Measurements from ENCODE around the gene CYP2R1. TPM values are rescaled to one million over a fixed set of nuclear protein-coding genes. Genes with fewer than 3 reads are reported as not detected.

The CYP2R1 gene
- total and polyA plus RNA-seq, 10 of the 15 experiments (the other 5 are each of a cell fraction or from before 2014, with no cell fraction given): 0.52 to 10.3 (median 6.3) TPM

GRCh38 chr11:14906993-14907392, 15.0 kb upstream of the CYP2R1 start:
- H3K9me3 ChIP-seq (replicated peaks; ENCODE audit: control insufficient read depth, insufficient read depth, low read length): no peaks in the 10 kb centered on the region
- DNase-seq (ENCODE audit: low read depth, low spot score) (no peak), ATAC-seq (no peak), FAIRE-seq (no peak)
- TF ChIP-seq CHD2 (IDR thresholded peaks at IDR 0.05; ENCODE audit: borderline replicate concordance, low read depth, low read length): no peak
- no peak for TF ChIP-seq SREBF1 (IDR thresholded peaks at IDR 0.05; ENCODE audit: low read length)
- TF ChIP-seq ZNF687 (IDR thresholded peaks at IDR 0.05): no peak
- no peak for TF ChIP-seq HCFC1 (IDR thresholded peaks at IDR 0.05; ENCODE audit: low read length)
- no peak for TF ChIP-seq ESRRA (IDR thresholded peaks at IDR 0.05; ENCODE audit: low read length)
- TF ChIP-seq E4F1 (IDR thresholded peaks at IDR 0.05; ENCODE audit: borderline replicate concordance, partially characterized antibody): no peak
- TF ChIP-seq NFYA (IDR thresholded peaks at IDR 0.05; ENCODE audit: borderline replicate concordance, low read depth, low read length): no peak
- no peak for TF ChIP-seq HDAC6 (IDR thresholded peaks at IDR 0.05; ENCODE audit: unreplicated experiment)
- TF ChIP-seq TARDBP (IDR thresholded peaks at IDR 0.05; ENCODE audit: borderline replicate concordance): no peak
- TF ChIP-seq MAX (IDR thresholded peaks at IDR 0.05; ENCODE audit: low read depth, low read length): no peak
- TF ChIP-seq ZBED1 (IDR thresholded peaks at IDR 0.05; ENCODE audit: borderline replicate concordance): no peak
- ChIA-PET CTCF (interaction anchor here (0.8 to 4.9 kb wide), 24 partner anchors 8 to 1134 kb away, joined by 3 to 100 read pairs (median 6); partner anchors contain the start of genes CYP2R1 and PSMA1), RAD21 (ENCODE audit: unreplicated experiment) (interaction anchor here (1.2 to 3.8 kb wide), 5 partner anchors 99 to 373 kb away, joined by 3 to 38 read pairs (median 8); no protein-coding TSS in a partner anchor), SMC1A (ENCODE audit: uncharacterized antibody, unreplicated experiment) (interaction anchor here (0.6 to 3.2 kb wide), 9 partner anchors 100 to 373 kb away, joined by 3 to 32 read pairs (median 6); no protein-coding TSS in a partner anchor), POLR2A (no interaction called here)
- H3K4me1 ChIP-seq (ENCODE audit: control insufficient read depth, insufficient read depth, low read length): peaks cover 10% of the 10 kb centered on the region
- in situ Hi-C loops (cut with MboI) (loop anchor here (5.0 kb wide), 3 partner anchors 120 to 385 kb away; partner anchors contain the start of genes CALCB and PSMA1), intact Hi-C loops (cut with micrococcal nuclease; ENCODE audit: unreplicated experiment) (loop anchor here (1.0 to 5.0 kb wide), 4 partner anchors 117 to 370 kb away; no protein-coding TSS in a partner anchor)
- no peak overlapping the region for H3K4me3 ChIP-seq
- no peak overlapping the region for H3K4me2 ChIP-seq (ENCODE audit: control insufficient read depth, insufficient read depth)
- no peaks in the 10 kb centered on the region for H4K20me1 ChIP-seq (ENCODE audit: control insufficient read depth, insufficient read depth)
- no peak overlapping the region for H2AFZ ChIP-seq (ENCODE audit: control insufficient read depth, low read depth, low read length)
- BruUV-seq (replicated peaks): no TSS peak
- WGBS (ENCODE audit: insufficient coverage, insufficient replicate concordance, low lambda C conversion rate, missing lambda C conversion rate): 84% methylated on average over 6 of the region's 6 CpGs
- no peak overlapping the region for H3K9ac ChIP-seq (ENCODE audit: control insufficient read depth, insufficient read depth, low read length)
- no peaks in the 10 kb centered on the region for H3K27me3 ChIP-seq (replicated peaks in 1 of 2; ENCODE audit: control insufficient read depth in 2 of 2, insufficient read depth in 2 of 2, low read length in 1 of 2)
- H3K27ac ChIP-seq (ENCODE audit: control insufficient read depth, insufficient read depth): no peak overlapping the region
- H3K36me3 ChIP-seq (ENCODE audit: control insufficient read depth in 2 of 2, insufficient read depth in 2 of 2, low read length in 1 of 2): no peaks in the 10 kb centered on the region
- H3K79me2 ChIP-seq (ENCODE audit: control insufficient read depth, insufficient read depth, low read length): no peaks in the 10 kb centered on the region

Data from GM12878 (cell line).